Measurements from ENCODE around the gene NLRC5.
A peak's percentile ranks its signal among the peaks of the same experiment; 100 is the strongest.
"Not testable (repeated sequence)": the region's sequence is repeated elsewhere in the genome, so short reads cannot be mapped to it uniquely, and the experiment has no call there.

Gene NLRC5

GRCh38 chr16:57071081-57071732, 81.8 kb downstream of the NLRC5 start:
- not testable (repeated sequence) for DNase-seq (ENCODE audit: low read depth)

DNA sequence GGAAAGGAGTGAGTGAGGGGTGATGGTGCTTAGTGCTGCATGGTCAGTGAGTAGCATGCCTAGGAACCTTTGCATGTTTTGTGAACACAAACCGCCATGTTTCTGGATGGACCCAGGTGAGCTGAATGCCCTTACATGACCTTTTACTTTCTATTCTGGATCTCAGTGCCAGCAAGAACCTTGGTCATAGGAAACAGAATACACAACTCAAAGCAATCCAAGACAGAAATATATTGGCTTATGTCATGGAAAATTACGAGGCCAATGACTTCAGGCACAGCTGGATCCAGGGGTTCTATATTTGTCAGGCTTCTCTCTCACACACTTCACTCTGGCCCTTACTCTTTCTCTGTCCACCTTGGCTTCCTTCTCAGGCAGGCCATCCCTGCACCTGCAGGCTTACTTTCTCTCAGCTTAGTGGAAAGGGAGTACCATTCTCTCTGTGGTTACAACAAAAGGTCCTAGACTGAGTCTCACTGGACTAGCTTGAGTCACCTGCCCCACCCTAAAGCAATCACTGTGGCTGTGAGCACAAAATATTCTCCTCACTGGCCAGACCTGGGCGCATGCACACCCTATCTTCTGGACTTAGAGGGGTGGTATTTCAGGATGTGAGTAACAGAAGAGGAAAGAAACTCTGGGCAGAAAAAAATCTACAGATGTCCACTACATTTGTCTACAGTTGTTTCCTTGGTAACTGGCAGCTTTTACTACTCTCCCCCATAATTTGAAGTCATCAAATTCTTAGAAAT, 82.7 kb downstream of the NLRC5 start:
- no peak for DNase-seq (ENCODE audit: low read depth)

GRCh38 chr16:57072616-57073275, 83.4 kb downstream of the NLRC5 start:
- DNase-seq (ENCODE audit: low read depth), result no peak

GRCh38 chr16:57077714-57078113, 88.4 kb downstream of the NLRC5 start:
- no peak for DNase-seq (ENCODE audit: low read depth)

- DNase-seq (ENCODE audit: low read depth), result no peak
These were observed 92.4 kb downstream of the NLRC5 start for GRCh38 chr16:57081744-57082143.

DNA sequence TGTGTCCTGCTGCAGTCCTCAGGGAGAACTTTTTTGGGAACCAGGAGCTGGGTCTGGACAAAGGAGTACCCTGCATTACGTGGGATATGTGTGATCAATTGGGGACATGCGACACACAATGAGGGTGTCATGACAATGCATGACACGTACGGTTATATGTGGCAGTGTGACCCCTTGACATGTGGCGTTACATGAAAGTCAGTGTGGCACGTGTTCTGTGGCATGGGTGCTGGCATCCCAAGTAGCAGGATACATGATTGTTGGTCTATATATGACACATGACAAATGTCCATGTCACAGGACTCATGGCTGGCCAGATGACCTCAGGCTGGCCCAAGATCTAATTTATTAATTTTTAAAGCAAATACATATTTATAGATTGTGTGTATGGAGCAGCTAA, 93.3 kb downstream of the NLRC5 start:
- no peak for DNase-seq (ENCODE audit: low read depth)

DNA sequence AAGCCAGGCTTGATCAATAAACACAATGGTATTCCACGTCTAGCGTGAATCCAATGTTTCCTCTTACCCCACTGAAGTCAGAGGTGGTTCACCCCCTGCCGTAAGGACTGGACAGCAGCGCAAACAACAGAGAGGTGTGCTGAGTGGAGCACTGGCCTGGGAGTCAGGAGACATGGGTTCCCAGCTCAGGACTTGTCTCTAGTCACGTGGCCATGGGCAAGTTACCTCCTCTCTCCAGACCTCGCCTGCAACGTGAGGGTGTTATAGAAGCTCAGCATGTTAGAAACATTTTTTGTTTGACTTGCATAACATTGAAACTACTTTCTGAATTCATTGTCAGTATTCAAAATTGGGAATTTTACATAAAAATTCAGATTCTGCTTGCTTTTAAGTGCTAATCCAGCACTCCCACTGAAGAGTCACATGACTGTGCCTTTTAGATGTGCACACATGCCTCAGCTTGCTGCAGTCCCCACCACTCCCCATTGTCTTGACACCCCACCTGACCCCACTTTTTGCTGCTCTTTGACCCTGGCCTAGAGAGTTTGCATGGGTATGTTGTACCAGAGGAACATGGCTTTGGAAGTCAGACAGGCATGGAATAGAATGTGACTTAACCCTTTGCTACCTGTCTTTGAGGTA, 94.2 kb downstream of the NLRC5 start:
- DNase-seq (ENCODE audit: low read depth), result no peak

DNA sequence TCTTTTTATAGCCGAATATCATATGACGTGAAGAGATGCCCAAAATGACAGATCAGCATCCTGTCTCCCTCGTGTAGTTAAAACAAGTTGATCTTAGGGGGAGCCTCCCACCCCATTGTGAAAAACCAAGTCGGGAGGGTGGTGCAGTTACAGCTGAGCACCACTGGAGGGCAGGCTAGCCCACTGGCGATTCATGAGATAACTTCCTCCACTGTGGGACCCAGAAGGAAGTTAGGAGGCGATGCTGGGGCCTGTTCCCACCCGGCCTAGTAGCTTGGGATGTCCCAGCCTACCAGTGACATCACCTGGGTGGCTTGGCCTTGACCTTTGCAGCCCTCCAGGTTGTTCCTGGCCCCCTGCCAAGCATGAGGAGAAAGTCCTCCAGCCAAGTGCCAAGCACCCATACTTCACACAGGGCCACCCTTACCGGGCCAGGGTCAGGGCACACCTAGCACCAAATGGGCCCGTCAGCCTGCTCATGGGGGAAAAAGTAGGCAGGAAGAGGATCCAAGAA, 95.0 kb downstream of the NLRC5 start:
- peak; percentile 49 for DNase-seq (ENCODE audit: low read depth)

DNA sequence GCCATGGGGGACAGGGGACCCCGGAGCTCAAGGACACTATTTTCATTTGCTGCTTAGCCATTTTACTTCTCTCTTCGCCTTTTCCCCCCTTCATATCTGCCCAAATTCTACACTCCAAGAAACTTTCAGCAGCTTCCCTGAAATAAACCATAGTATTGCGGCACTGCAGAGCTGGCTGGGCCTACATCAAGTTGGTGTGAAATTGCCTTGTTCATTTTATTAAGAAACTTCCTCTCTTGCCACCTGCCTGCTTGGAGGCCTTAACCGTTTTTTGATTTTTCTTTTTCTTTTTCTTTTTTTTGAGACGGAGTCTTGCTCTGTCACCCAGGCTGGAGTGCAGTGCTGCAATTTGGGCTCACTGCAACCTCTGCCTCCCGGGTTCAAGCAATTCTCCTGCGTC, 95.6 kb downstream of the NLRC5 start:
- no peak for DNase-seq (ENCODE audit: low read depth)

DNA sequence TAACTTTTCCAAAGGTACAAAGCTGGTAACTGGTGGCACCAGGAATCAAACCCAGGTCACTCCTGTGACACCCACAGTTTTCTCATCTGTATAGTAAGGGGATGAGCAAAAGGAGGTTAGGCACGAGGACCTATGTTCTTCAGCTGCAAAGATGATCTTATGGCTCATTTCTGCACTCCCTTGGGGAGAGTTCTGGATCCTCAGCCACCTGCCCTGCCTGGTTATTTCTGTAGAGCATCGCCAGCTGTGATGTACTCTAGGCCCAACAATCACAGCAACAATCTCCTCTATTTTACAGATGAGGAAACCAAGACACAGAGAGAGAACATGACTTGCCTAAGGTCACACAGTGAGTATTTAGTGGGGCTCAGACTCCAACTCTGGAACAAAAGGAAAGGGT, 97.6 kb downstream of the NLRC5 start:
- DNase-seq (ENCODE audit: low read depth), result no peak

GRCh38 chr16:57089406-57089805, 100.0 kb downstream of the NLRC5 start:
- DNase-seq (ENCODE audit: low read depth), result no peak

- no peak for DNase-seq (ENCODE audit: low read depth)
These were observed 102.0 kb downstream of the NLRC5 start for GRCh38 chr16:57091200-57091974.

- no peak for DNase-seq (ENCODE audit: low read depth)
These were observed 102.8 kb downstream of the NLRC5 start, which contains the start of gene CPNE2 for GRCh38 chr16:57091975-57092785. Gene CPNE2, plus strand, starts transcription at chr16:57092583. Its CDS starts 18,160 bp downstream, at chr16:57110743.

- peak; percentile 40 for DNase-seq (ENCODE audit: low read depth)
These were observed 103.5 kb downstream of the NLRC5 start for GRCh38 chr16:57092786-57093411.

DNA sequence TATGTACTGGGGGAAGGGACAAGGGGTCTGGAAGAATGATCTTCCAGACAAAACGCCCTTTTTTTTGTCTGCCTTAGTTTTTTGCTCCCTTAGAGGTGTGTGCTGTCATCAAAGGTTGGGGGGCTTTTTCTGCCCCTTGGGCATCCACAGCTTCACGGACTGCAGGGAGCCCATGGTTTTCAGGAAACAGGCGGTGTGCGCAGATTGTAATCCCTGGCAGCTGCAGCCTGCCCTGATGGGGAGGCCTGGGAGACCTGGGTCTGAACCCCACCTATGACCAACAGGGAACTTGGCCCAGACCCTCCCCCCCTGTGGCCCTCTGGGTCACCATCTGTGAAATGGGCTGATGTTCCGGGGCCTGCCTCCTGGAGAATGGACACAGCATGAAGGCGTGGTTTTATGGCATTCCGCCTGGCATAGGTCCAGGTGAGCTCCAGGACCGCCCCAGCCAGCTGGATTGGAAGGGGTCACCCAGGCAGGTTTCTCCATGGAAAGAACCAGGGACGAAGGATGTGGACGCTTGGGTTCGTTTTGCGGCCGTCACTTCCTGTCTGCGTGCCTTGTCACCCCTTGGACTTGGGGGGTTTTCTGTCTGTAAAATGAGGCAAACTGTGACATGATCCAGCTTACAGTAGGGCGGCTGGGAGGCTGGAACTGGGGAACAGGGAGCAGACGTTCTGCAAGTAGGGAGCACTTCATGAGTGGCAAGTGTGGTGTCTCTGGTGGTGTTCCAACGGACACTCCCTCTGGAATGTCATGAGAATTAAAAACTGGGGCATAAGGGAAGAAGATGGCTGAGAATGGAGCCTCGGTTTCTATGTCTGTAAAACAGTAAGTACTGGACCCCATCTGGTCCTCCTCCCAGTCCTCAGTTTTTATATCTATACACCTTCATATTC, 104.6 kb downstream of the NLRC5 start:
- no peak for DNase-seq (ENCODE audit: low read depth)

GRCh38 chr16:57094911-57095310, 105.6 kb downstream of the NLRC5 start:
- no peak for DNase-seq (ENCODE audit: low read depth)

GRCh38 chr16:57096192-57096591, 106.8 kb downstream of the NLRC5 start:
- no peak for DNase-seq (ENCODE audit: low read depth)

GRCh38 chr16:57096793-57097192, 107.4 kb downstream of the NLRC5 start:
- no peak for DNase-seq (ENCODE audit: low read depth)

DNA sequence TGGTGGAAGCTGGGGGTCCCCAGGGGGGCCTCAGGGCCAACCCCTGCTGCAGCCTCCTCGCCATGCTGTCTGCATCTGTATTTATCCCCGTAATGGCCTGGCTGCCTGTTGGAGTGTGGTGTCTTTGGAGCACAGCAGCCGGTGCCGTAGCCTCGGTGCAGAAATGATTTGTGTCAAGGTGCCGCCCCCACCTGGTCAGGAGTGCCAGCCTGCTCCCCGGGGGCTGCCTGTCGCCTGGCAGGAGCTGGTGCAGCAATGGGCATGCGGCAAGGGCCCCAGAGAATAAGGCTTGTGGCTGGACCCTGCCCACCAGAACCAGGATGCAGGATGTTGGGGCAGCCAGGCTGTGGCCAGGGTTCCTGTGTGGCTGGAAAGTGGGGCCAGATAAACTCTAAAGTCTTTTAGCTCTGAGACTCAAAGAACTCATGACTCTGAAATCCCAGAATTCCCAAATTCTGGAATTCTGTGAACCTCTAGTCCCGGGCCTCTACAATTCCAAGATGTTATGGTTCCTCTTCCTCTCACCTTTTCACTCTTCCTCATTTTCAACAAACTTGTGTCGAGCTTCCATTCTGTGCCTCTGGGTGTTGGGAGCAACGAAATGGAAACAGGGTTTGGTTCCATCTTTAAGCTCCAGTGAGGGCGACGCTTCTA, 109.0 kb downstream of the NLRC5 start:
- no peak for DNase-seq (ENCODE audit: low read depth)
